ENCODE results near the gene MMP15.

The MMP15 gene

GRCh38 chr16:58037365-58038057, 12.0 kb downstream of the MMP15 start:
- no peak for DNase-seq

- DNase-seq, result no peak
Measured at GRCh38 chr16:58038219-58038641, 12.7 kb downstream of the MMP15 start.

GRCh38 chr16:58039829-58040495, 14.4 kb downstream of the MMP15 start:
- DNase-seq, result no peak

- DNase-seq, result no peak
Measured at GRCh38 chr16:58040496-58040846, 14.9 kb downstream of the MMP15 start.

- DNase-seq, result no peak
Measured at GRCh38 chr16:58040945-58041627, 15.5 kb downstream of the MMP15 start.

- DNase-seq, result no peak
Measured at GRCh38 chr16:58041628-58041955, 16.0 kb downstream of the MMP15 start.

- no peak for DNase-seq
Measured at GRCh38 chr16:58042001-58042885, 16.7 kb downstream of the MMP15 start.

- no peak for DNase-seq
Measured at GRCh38 chr16:58042886-58043515, 17.4 kb downstream of the MMP15 start.

GRCh38 chr16:58043571-58044155, 18.1 kb downstream of the MMP15 start:
- DNase-seq, result no peak

GRCh38 chr16:58044266-58045019, 18.9 kb downstream of the MMP15 start:
- no peak for DNase-seq

- DNase-seq, result no peak
Measured at GRCh38 chr16:58045096-58045495, 19.5 kb downstream of the MMP15 start.

- no peak for DNase-seq
Measured at GRCh38 chr16:58046054-58046881, 20.7 kb downstream of the MMP15 start.

- no peak for DNase-seq
Measured at GRCh38 chr16:58046936-58047335, 21.4 kb downstream of the MMP15 start.

GRCh38 chr16:58047557-58048348, 22.2 kb downstream of the MMP15 start:
- no peak for DNase-seq

- DNase-seq, result no peak
Measured at GRCh38 chr16:58048494-58049231, 23.1 kb downstream of the MMP15 start.

GRCh38 chr16:58049232-58050185, 24.0 kb downstream of the MMP15 start:
- no peak for DNase-seq

GRCh38 chr16:58051296-58051695, 25.7 kb downstream of the MMP15 start:
- no peak for DNase-seq
